GM21825 (cell line): ENCODE results near the gene TYMP.

Experiments
- ATAC-seq: cut with Tn5 transposase; IDR thresholded peaks from one replicate; pipeline ENCODE4 v1.9.1; 2021; ENCODE audit warnings: mild to moderate bottlenecking, moderate library complexity; ENCODE audit not compliant: unreplicated experiment

Gene TYMP

GRCh38 chr22:50506611-50507420 is 23.0 kb downstream of the TYMP start:
- no peak for ATAC-seq

- ATAC-seq = no peak
Observed at GRCh38 chr22:50505776-50506610, 23.8 kb downstream of the TYMP start.

DNA sequence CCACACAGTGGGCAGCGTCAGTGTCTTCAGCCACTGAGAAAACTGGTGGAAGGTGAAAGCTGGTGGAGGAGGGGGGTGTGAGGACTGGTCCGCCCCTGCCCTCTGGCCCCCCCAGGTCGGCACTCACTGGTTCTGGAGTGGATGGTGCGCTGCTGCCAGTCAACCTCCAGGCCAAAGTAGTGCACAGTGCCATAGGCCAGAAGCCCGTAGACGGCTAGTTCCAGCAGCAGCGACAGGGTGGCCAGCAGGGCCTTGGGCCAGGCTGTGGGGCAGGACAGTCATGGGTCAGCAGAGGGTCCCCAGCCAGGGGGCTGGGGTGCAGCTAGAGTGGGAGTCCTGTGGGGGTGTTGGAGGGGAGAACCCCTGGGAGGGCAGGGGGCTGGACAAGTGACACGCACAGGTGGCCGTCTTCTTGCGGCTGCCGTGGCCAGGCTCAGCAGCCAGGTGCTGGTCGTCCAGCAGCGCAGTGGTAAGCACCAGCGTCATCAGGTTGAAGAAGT is 24.5 kb downstream of the TYMP start:
- no peak for ATAC-seq

DNA sequence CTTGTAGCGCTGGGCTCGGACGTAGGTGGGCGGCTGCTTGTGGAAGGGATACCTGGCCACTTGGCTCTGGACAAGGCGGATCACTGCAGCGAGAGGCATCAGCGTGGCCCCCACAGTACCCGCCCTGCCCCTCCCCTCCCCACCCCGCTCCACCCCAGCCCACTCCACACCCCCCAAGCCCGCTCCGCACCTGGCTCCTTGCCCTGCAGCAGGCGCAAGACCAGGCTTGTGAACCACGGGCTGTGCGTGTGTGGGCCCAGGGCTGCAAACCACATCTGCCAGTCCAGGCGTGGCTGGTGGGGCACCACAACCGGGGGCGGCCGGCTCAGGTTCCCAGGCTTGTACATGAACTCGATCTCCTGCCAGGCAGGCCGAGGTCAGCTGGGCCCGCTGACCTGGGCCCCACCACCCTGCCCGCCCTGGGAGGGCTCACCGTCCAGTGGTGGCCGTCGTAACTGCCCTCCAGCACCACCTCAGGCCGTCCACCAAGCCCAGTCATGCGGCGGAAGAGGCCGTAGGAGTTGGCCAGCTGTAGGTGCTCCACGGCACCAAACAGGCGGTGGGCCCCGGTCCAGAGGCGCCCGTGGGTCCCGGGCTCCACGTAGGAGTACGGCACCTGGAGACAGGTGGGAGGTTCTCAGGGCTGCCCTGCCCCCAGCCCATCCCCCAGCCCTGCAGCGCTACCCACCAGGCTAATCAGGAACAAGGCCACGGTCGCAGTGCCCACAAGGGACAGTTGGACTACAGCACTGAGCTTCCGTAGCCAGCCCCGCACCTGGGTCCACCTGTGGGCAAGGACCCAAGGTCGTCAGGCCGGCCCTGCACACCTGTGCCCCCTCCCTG is 25.2 kb downstream of the TYMP start:
- no peak for ATAC-seq

- ATAC-seq = no peak
Observed at GRCh38 chr22:50503475-50504145, 26.2 kb downstream of the TYMP start.

- ATAC-seq = no peak
Observed at GRCh38 chr22:50502628-50503474, 27.0 kb downstream of the TYMP start.

GRCh38 chr22:50502096-50502495 is 27.7 kb downstream of the TYMP start:
- ATAC-seq = no peak

DNA sequence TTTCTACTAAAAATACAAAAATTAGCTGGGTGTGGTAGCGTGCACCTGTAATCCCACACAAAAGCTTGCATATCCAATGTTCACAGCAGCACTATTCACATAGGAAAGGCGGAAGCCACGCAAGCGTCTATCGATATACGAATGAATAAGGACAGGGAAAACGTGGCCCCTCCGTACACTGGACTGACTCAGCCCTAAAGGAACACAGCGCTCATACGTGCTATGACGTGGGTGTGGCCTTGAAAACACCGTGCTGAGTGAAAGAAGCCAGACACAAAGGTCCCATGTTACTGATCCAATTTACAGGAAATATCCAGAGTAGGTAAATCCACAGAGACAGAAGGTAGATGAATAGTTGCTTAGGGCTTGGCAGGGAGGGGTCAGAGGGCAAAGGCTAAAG is 29.4 kb downstream of the TYMP start:
- no peak for ATAC-seq

DNA sequence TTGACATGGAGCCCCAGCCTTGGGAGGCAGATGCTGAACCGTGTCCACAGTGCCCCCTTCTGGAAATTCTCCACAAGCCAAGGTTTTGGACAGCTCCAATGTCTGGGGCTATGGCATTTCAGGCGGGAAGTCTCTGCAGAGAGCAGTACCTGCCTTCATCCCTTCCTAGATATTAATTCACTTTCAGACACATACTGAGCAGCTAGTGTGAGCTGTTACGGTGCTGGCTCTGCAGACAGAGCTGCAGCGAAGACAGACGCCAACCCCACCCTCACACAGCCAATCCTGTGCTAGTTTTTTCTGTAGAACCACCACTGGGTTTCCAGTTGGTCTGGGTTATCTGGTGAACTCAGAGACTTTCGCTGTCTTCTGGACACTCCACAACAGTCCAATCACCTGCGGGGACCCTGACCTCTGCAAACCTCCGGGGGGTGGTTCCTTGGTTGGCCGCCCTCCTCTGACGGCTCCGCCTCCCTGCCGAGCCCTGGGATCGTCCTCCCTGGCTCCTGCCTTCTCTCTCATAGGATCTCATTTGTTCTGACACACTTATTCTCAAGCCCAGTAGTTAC is 31.4 kb downstream of the TYMP start:
- ATAC-seq = no peak

DNA sequence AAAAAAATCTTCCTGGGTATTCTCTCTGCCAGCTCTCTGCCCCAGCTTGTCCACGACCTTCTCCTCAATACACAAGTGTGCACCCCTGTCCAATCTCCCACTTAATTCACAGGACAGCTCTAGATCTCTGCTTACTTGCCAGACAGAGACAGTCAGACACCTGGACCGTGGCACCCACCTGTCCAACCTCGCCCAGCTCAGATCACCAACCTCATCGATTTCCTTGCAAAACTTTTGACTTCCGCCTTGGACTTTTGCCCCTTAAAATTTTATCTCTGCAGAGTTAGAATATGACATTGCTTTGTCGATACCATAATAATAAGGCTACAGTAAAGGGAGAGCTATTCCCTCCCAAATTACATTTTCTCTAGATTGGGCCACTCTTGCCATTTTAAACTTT is 32.7 kb downstream of the TYMP start:
- no peak for ATAC-seq

GRCh38 chr22:50490531-50491308 is 39.1 kb downstream of the TYMP start:
- ATAC-seq = no peak

GRCh38 chr22:50489363-50490243 is 40.2 kb downstream of the TYMP start:
- ATAC-seq = no peak

DNA sequence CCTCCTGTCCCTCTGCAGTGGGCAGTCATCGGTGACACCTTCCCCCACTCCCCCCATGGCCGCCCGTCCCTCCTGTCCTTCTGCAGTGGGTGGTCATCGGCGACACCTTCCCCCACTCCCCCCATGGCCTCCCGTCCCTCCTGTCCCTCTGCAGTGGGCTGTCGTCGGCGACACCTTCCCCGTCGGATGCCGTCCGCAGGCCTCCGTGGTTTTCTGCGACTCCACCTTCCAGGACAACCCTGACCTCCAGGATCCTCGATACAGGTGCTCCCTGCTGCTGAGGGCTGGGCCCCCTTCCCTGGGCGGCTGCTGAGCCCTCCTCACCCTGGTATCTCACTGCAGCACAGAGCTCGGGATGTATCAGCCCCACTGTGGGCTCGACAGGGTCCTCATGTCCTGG is 40.9 kb downstream of the TYMP start:
- no peak for ATAC-seq

- ATAC-seq = no peak
Observed at GRCh38 chr22:50488006-50488677, 41.7 kb downstream of the TYMP start.

DNA sequence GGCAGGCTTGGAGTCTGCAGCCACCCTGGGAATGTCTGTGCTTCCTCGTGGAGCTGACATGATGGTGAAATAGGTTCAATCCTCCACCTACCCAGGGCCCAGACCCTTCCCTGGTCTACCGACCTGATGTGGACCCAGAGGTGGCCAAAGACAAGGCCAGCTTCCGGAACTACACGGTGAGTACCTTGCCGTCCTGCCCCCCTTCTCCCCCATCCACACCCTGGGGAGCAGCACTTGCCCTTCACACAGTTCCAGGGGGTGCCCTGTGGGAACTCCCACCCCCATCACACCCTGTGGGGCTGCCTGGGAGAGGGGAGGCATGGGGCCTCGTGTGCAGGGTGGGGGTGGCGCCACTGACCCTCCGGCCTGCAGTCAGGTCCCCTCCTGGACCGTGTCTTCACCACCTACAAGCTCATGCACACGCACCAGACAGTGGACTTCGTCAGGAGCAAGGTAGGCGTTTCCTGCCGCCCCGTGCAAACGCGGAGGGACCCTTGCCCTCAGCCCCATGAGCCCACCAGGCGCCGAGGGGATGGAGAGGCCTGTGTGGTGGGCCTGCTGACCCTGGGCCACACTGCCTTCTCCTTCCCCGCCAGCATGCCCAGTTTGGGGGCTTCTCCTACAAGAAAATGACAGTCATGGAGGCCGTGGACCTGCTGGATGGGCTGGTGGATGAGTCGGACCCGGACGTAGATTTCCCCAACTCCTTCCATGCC is 42.4 kb downstream of the TYMP start:
- no peak for ATAC-seq

- no peak for ATAC-seq
Observed at GRCh38 chr22:50486561-50487289, 43.1 kb downstream of the TYMP start, which contains the start of gene MIOX. Gene MIOX, plus strand, starts transcription at chr22:50486859. Its CDS starts 39 bp downstream, at chr22:50486898.
